Tibial artery (tissue), 4 donors: ENCODE data around the gene ALG11.
"Not testable (repeated sequence)": the region's sequence is repeated elsewhere in the genome, so short reads cannot be mapped to it uniquely, and the experiment has no call there.

Source experiments
- DNase-seq, 2 donors: peaks; one replicate each; pipeline ENCODE4 v3.0.0-alpha.2; 2019
- H3K27ac ChIP-seq, 2 donors: fragments of 200-600 bp; sonication (generic) in 1 of 2; 1 replicate in 1 of 2; 2 replicates in 1 of 2; pipeline ENCODE4 v1.5.1; 2018 to 2019; ENCODE audit warnings: mild to moderate bottlenecking in 1 of 2
- H3K27me3 ChIP-seq, 2 donors: fragments of 200-600 bp; sonication (generic) in 1 of 2; one replicate each; pipeline versions ENCODE4 v1.5.1 to v1.6.0; 2016 to 2019
- H3K36me3 ChIP-seq, 3 donors: fragments of 200-600 bp; sonication (generic) in 2 of 3; one replicate each; pipeline ENCODE4 v1.5.1; 2016 to 2019; ENCODE audit warnings: mild to moderate bottlenecking in 2 of 3
- H3K4me1 ChIP-seq, 4 donors: fragments of 200-600 bp; sonication (generic) in 2 of 4; 1 replicate in 3 of 4; 2 replicates in 1 of 4; pipeline ENCODE4 v1.5.1; 2016 to 2019
- H3K4me3 ChIP-seq, 2 donors: fragments of 200-600 bp; sonication (generic) in 1 of 2; 1 replicate in 1 of 2; 2 replicates in 1 of 2; pipeline ENCODE4 v1.5.1; 2018 to 2019; ENCODE audit warnings: mild to moderate bottlenecking in 2 of 2
- H3K9me3 ChIP-seq, 3 donors: fragments of 200-600 bp; sonication (generic) in 1 of 3; one replicate each; pipeline ENCODE4 v1.5.1; 2016 to 2019
- intact Hi-C: fragments of 100-400 bp; cut with DNase I; formaldehyde crosslinking; loops from one replicate; pipeline ENCODE4 v1.15.0; 2023; ENCODE audit warnings: low total_unique reads
- TF ChIP-seq, protein P1 (sequence below), 2 experiments: fragments of 200-600 bp in 1 of 2; fragments of 450-650 bp in 1 of 2; IDR thresholded peaks; one replicate each; pipeline ENCODE4 v1.5.1; 2017 to 2019; ENCODE audit warnings: antibody characterized with exemption in 2 of 2, mild to moderate bottlenecking in 1 of 2, moderate library complexity in 1 of 2

The ALG11 gene

DNA sequence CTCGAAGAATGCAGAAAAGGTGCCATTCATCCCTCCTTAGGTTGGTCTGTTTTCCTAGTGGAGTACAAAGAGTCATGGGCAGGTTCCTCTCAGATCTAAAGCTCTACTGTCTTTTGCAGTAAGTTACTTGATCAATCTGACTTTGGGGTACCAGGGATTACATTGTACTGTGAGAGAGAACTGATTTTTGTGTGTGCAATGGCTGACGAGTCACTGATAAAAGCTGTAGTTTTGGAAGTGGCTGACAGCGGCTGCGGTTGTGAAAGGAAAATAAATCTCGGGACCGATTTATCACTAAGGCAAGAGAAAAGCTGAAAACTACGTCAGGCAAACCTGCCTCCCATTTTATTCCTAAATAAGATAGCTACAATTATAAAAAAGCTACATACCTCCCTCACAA lies 39.2 kb downstream of the ALG11 start:
- intact Hi-C loops: no loop called here
- no peak overlapping the region for H3K27ac ChIP-seq
- peaks cover 0 to 38% (median 0%) of the 10 kb centered on the region in 3 donors for H3K9me3 ChIP-seq
- H3K4me3 ChIP-seq: no peak overlapping the region
- no peaks in the 10 kb centered on the region for H3K36me3 ChIP-seq
- TF ChIP-seq, protein P1, sequence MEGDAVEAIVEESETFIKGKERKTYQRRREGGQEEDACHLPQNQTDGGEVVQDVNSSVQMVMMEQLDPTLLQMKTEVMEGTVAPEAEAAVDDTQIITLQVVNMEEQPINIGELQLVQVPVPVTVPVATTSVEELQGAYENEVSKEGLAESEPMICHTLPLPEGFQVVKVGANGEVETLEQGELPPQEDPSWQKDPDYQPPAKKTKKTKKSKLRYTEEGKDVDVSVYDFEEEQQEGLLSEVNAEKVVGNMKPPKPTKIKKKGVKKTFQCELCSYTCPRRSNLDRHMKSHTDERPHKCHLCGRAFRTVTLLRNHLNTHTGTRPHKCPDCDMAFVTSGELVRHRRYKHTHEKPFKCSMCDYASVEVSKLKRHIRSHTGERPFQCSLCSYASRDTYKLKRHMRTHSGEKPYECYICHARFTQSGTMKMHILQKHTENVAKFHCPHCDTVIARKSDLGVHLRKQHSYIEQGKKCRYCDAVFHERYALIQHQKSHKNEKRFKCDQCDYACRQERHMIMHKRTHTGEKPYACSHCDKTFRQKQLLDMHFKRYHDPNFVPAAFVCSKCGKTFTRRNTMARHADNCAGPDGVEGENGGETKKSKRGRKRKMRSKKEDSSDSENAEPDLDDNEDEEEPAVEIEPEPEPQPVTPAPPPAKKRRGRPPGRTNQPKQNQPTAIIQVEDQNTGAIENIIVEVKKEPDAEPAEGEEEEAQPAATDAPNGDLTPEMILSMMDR (IDR thresholded peaks at IDR 0.05): no peak
- H3K4me1 ChIP-seq: no peaks in the 10 kb centered on the region
- H3K27me3 ChIP-seq: no peaks in the 10 kb centered on the region
- DNase-seq: no peak

DNA sequence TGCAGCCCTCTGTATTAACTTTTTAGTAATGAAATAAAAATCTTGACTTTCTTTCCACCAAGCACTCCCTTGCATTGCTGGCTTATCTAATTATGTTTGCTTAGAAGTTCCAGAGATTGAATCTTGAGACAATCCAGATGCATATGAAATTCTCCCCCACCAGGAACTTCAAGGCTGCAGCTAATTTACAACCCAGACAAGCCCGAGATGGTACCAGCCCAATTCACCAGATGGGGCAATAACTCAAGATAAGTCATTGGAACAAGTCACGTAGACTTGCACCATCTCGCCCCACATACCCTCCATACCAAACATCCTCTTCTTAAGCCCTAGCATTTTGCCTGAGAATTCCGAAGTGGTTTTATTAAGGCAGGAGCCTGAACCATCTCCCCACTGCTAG lies 41.3 kb downstream of the ALG11 start:
- Histone ChIP-seq H3K4me1 (no peaks in the 10 kb centered on the region), H3K9me3 (peaks cover 0 to 30% (median 0%) of the 10 kb centered on the region in 3 donors), H3K27me3 (no peaks in the 10 kb centered on the region), H3K27ac (no peak overlapping the region), H3K4me3 (no peak overlapping the region), H3K36me3 (no peaks in the 10 kb centered on the region)
- TF ChIP-seq, protein P1 (IDR thresholded peaks at IDR 0.05): no peak
- DNase-seq: no peak
- intact Hi-C loops: no loop called here

DNA sequence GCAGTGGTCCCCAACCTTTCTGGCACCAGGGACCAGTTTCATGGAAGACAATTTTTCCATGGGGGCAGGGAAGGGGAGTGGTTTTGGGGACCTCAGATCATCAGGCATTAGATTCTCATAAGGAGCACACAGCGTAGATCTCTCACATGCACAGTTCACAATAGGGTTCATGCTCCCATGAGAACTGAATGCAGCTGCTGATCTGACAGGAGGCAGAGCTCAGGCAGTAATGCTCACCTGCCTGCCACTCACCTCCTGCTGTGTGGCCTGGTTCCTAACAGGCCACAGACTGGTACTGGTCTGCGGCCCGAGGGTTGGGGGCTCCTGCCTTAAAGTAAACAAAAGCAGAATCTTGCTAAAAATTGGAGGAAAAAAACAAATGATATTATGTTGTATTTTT lies 48.9 kb downstream of the ALG11 start:
- H3K36me3 ChIP-seq, DNase-seq, H3K4me3 ChIP-seq, H3K27me3 ChIP-seq, H3K9me3 ChIP-seq, intact Hi-C loops, H3K4me1 ChIP-seq, H3K27ac ChIP-seq: not testable (repeated sequence)

DNA sequence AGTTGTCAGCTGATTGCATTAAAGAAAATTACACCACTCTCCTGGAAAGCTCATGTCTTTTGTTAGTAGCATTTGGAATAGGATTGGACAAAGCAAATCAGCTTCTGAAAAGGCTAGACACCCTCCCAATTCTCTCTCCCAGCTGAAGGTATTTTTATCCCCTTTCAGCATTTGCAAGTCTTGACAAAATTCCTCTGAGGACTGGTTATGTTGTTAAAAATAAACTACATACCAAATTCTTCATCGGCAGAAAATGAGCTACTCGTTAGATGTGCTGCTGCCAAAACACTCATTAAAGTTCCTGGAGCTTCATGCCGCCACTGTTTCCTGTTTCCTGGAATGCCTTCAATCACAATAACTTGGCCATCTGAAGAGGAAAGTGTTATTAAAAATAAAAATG lies 49.4 kb downstream of the ALG11 start:
- Histone ChIP-seq H3K4me3 (no peak overlapping the region), H3K27ac (no peak overlapping the region), H3K4me1 (peaks cover 0 to 9% (median 8%) of the 10 kb centered on the region in 4 donors), H3K9me3 (peaks cover 0 to 13% (median 3%) of the 10 kb centered on the region in 3 donors), H3K36me3 (no peaks in the 10 kb centered on the region), H3K27me3 (no peaks in the 10 kb centered on the region)
- TF ChIP-seq, protein P1 (IDR thresholded peaks at IDR 0.05): no peak
- DNase-seq: no peak
- intact Hi-C loops: no loop called here

DNA sequence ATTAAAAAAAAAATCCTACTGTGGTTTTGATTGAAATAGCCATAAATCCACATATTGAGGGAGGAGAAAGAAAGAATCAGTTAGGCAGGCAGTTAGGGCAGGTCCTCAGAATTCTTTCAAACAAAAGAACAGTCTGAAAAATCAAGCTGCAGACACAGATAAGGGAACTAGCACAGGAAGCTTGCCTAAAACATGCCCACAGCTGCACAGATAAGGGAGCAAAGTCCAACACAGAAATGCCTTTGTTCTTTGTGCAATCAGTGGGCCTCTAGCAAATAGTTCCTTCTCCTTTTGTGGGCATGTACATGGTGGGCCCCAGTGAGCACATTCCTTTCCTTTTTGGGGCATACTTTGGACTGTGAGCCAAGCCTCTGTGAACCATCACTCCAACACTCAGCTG lies 55.0 kb downstream of the ALG11 start:
- no peaks in the 10 kb centered on the region for H3K27me3 ChIP-seq
- no peak for DNase-seq
- TF ChIP-seq, protein P1 (IDR thresholded peaks at IDR 0.05): no peak
- no peak overlapping the region for H3K27ac ChIP-seq
- H3K36me3 ChIP-seq: no peaks in the 10 kb centered on the region
- no peak overlapping the region for H3K4me3 ChIP-seq
- H3K4me1 ChIP-seq: no peaks in the 10 kb centered on the region
- intact Hi-C loops: no loop called here
- peaks cover 5 to 28% (median 22%) of the 10 kb centered on the region in 3 donors for H3K9me3 ChIP-seq

DNA sequence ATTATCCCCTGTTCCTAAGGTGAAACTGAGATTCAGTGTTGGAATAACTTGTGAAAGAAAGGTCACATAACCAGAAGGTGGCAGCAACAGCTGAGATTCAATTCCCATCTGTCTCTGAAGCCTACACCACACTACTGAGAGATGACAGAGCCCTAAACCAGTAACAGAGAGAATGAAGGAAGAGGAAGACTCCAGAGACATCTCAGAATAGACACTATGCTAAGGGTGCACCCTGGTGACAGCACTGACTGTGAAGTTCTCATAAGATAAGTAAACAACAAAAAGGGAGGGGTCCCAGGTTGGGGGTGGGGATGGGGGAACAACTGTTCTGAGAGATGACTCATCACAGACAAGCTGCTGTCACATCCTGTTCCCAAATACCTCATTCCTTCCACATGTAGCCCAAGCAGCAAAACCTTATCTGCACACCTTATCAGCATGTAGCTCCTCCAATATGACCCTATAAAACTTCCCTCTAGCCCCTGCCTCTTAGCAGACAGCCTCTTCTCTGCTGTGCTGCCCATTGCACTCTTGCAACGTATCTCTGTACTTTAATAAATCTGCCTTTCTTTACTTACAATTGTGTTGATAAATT lies 58.8 kb downstream of the ALG11 start:
- H3K27ac ChIP-seq: no peak overlapping the region
- intact Hi-C loops: no loop called here

More for the DNA sequence above, 58.8 kb downstream of the ALG11 start:
- TF ChIP-seq, protein P1 (IDR thresholded peaks at IDR 0.05): no peak
- H3K4me3 ChIP-seq: no peak overlapping the region
- peaks cover 5 to 21% (median 19%) of the 10 kb centered on the region in 3 donors for H3K9me3 ChIP-seq
- H3K4me1 ChIP-seq: no peaks in the 10 kb centered on the region
- no peaks in the 10 kb centered on the region for H3K36me3 ChIP-seq
- no peak for DNase-seq
- H3K27me3 ChIP-seq: no peaks in the 10 kb centered on the region
